Measurements from ENCODE around the gene ASB3. TPM values are rescaled to one million over a fixed set of nuclear protein-coding genes. Genes with fewer than 3 reads are reported as not detected.
A peak's percentile ranks its signal among the peaks of the same experiment; 100 is the strongest.

ASB3 gene
- polyA plus RNA-seq, 1 donor from 2014 or later = 14.7 TPM

DNA sequence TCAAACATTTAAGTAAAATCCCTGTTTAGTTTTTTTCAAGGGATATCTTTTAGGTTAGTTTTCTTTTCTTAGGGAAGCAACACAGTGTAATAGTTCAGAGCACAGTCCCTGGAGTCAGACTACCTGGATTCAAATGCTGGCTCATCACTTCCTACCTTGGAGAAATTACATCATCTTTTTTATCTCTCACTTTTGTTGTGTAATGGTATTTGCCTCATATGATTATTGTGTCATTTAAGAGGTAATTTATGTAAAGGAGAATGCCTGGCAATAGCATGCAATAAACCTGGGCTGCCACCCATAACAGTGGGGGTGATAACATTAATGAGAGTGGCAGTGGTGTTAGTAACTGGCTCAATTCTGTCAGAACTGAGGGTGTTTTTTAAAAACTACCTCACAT is 26.4 kb upstream of the ASB3 start:
- Mint-ChIP-seq H3K4me1 (peaks cover 0 to 2% (median 0%) of the 10 kb centered on the region in 3 donors), H3K9me3 (no peaks in the 10 kb centered on the region), H3K27me3 (no peaks in the 10 kb centered on the region), H3K27ac (no peak overlapping the region), H3K4me3 (no peak overlapping the region), H3K36me3 (peaks cover 15% of the 10 kb centered on the region)

- Mint-ChIP-seq H3K27ac (no peak overlapping the region), H3K4me3 (no peak overlapping the region)
These were observed 24.8 kb upstream of the ASB3 start for GRCh38 chr2:53811601-53812000.

DNA sequence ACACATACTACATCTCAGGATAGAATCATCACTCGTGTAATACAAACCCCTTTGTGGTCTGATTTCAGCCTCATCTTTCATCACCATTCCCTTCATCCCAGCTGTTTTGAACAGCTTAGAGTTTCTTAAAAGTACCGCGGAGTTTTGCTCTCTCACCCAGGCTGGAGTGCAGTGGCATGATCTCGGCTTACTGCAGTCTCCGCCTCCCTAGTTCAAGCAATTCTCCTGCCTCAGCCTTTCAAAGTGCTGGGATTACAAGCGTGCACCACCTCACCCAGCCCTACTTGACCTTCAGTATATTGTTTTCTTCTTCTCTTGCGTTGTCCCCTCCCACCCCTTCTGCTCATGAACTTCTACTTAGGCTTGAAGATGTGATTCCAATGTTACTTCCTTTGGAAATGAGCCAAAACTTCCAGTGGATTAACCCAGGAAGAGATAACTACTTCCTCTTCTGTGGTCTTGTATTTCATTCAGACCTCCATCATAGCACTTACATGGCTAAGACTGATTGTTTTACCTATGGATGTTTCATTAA is 15.9 kb upstream of the ASB3 start:
- Mint-ChIP-seq H3K36me3 (peaks cover 8% of the 10 kb centered on the region), H3K27ac (no peak overlapping the region), H3K9me3 (no peaks in the 10 kb centered on the region), H3K4me1 (no peaks in the 10 kb centered on the region), H3K4me3 (no peak overlapping the region), H3K27me3 (no peaks in the 10 kb centered on the region)

More at GRCh38 chr2:53811601-53812000, 24.8 kb upstream of the ASB3 start:
- Mint-ChIP-seq H3K9me3 (no peaks in the 10 kb centered on the region), H3K4me1 (no peaks in the 10 kb centered on the region), H3K36me3 (peaks cover 18% of the 10 kb centered on the region), H3K27me3 (no peaks in the 10 kb centered on the region)

DNA sequence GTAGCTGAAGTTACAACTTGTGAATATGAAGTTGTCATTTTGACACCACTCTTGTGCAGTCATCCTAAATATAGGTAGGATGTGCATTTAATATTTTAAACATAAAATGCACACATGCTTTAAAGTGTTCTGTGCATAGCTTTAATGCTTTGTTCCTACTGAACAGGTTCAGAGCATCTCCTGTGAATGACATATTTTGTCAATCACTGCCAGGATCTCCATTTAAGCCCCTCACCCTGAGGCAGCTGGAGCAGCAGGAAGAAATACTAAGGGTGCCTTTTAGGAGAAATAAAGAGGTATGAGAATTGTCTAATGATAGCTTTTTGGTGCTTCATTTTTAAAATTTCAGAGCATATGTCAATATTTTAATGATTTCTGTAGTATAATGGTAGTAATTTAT is 14.8 kb upstream of the ASB3 start:
- no peak overlapping the region for H3K27ac Mint-ChIP-seq
- peaks cover 8% of the 10 kb centered on the region for H3K36me3 Mint-ChIP-seq
- no peaks in the 10 kb centered on the region for H3K27me3 Mint-ChIP-seq
- H3K9me3 Mint-ChIP-seq = no peaks in the 10 kb centered on the region
- no peak overlapping the region for H3K4me3 Mint-ChIP-seq
- H3K4me1 Mint-ChIP-seq = no peaks in the 10 kb centered on the region

GRCh38 chr2:53793821-53794220 is 7.1 kb upstream of the ASB3 start:
- Mint-ChIP-seq H3K9me3 (no peaks in the 10 kb centered on the region), H3K36me3 (peaks cover 4% of the 10 kb centered on the region), H3K27ac (no peak overlapping the region), H3K4me3 (no peak overlapping the region), H3K4me1 (peaks cover 8 to 10% (median 10%) of the 10 kb centered on the region in 3 donors), H3K27me3 (no peaks in the 10 kb centered on the region)

DNA sequence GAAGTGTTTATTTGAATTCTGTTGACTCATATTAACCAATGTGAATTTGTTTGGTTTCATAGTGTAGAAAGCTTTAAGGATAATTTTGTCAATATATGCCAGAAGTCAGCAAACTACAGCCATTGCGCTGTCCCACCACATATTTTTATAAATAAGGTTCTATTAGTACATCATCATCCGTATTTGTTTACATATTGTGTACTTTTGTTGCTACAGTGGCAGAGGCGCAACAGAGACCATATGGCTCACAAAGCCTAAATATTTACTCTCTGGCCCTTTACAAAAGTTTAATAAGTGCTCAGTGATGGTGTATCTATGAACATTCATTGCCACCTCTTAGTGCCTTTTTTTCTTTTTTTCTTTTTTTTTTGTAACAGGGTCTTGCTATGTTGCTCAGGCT is 6.5 kb upstream of the ASB3 start:
- H3K36me3 Mint-ChIP-seq = peaks cover 4% of the 10 kb centered on the region
- H3K4me1 Mint-ChIP-seq = peaks cover 14 to 15% (median 14%) of the 10 kb centered on the region in 3 donors
- H3K27ac Mint-ChIP-seq = no peak overlapping the region
- no peaks in the 10 kb centered on the region for H3K27me3 Mint-ChIP-seq
- H3K9me3 Mint-ChIP-seq = no peaks in the 10 kb centered on the region
- H3K4me3 Mint-ChIP-seq = no peak overlapping the region

GRCh38 chr2:53787614-53788289 is 999 bp upstream of the ASB3 start:
- Mint-ChIP-seq H3K9me3 (no peaks in the 10 kb centered on the region), H3K27ac (peak overlapping the region; percentile 90 to 98 (median 96)), H3K4me3 (peak overlapping the region; percentile 96 to 98 (median 96)), H3K27me3 (no peaks in the 10 kb centered on the region), H3K36me3 (no peaks in the 10 kb centered on the region), H3K4me1 (peaks cover 39 to 46% (median 43%) of the 10 kb centered on the region in 3 donors)

DNA sequence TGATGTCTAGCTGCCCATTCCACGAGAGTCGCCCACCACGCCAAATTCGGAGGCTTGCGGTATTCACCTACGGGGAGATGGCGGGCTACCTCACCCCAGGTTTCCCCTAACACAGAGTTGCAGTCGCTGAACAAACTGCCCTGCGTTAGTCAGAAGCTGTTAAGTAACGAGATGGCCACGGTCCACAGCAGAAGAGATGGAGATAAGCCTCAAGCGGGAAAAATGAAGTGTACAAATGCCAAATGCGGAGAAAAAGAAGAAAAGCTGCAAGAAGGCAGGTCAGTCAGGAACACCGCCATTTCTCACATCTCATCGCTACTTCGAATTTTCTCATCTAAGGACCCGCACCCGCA is 425 bp downstream of the ASB3 start:
- H3K27ac Mint-ChIP-seq = peak overlapping the region; percentile 90 to 98 (median 96)
- peak overlapping the region; percentile 96 to 98 (median 96) for H3K4me3 Mint-ChIP-seq
- H3K9me3 Mint-ChIP-seq = no peaks in the 10 kb centered on the region
- H3K27me3 Mint-ChIP-seq = no peaks in the 10 kb centered on the region
- no peaks in the 10 kb centered on the region for H3K36me3 Mint-ChIP-seq
- peaks cover 39 to 46% (median 43%) of the 10 kb centered on the region in 3 donors for H3K4me1 Mint-ChIP-seq

- Mint-ChIP-seq H3K4me1 (peaks cover 32 to 44% (median 35%) of the 10 kb centered on the region in 3 donors), H3K27me3 (no peaks in the 10 kb centered on the region), H3K36me3 (no peaks in the 10 kb centered on the region), H3K9me3 (no peaks in the 10 kb centered on the region), H3K27ac (peak overlapping the region; percentile 21 to 90 (median 39)), H3K4me3 (peak overlapping the region; percentile 96 to 98 (median 96))
These were observed 1.4 kb downstream of the ASB3 start for GRCh38 chr2:53785366-53785765.

DNA sequence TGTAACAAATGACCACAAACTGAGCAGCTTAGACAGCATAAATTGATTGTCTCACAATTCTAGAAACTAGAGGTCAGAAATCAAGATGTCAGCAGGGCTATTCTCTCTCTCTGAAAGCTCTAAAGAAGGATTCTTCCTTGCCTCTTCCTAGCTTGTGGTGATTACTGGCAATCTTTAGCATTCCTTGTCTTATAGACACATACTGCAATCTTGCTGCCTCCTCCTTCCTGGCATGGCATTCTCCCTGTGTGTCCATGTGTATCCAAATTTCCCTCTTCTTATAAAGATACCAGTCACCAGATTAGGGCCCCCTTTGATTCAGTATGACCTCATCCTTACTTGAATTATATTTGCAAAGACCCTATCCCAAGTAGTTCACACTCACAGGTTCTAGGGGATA is 2.3 kb downstream of the ASB3 start:
- Mint-ChIP-seq H3K9me3 (no peaks in the 10 kb centered on the region), H3K4me1 (peaks cover 31 to 44% (median 40%) of the 10 kb centered on the region in 3 donors), H3K27ac (peak overlapping the region; percentile 21 to 90 (median 84)), H3K4me3 (peak overlapping the region; percentile 25 to 96 (median 40)), H3K36me3 (no peaks in the 10 kb centered on the region), H3K27me3 (no peaks in the 10 kb centered on the region)

DNA sequence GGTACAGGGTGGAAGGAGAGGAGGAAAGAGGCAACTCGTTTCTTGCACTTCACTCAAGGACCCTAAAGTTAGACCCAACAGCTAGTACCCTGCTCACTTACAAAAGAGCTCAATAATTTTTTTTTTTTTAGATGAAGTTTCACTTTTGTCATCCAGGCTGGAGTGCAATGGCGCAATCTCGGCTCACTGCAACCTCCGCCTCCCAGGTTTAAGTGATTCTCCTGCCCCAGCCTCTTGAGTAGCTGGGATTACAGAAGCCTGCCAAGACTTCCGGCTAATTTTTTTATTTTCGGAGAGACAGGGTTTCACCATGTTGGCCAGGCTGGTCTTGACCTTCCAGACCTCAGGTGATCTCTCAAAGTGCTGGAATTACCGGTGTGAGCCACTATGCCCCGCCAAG is 4.1 kb downstream of the ASB3 start:
- Mint-ChIP-seq H3K9me3 (no peaks in the 10 kb centered on the region), H3K4me1 (peaks cover 24 to 39% (median 36%) of the 10 kb centered on the region in 3 donors), H3K27ac (peak overlapping the region in 1 of 3 donors; percentile 80), H3K36me3 (no peaks in the 10 kb centered on the region), H3K4me3 (peak overlapping the region in 1 of 4 donors; percentile 52), H3K27me3 (no peaks in the 10 kb centered on the region)

- H3K4me3 Mint-ChIP-seq = peak overlapping the region in 1 of 4 donors; percentile 75
- no peak overlapping the region for H3K27ac Mint-ChIP-seq
- no peaks in the 10 kb centered on the region for H3K9me3 Mint-ChIP-seq
- H3K27me3 Mint-ChIP-seq = no peaks in the 10 kb centered on the region
- H3K36me3 Mint-ChIP-seq = no peaks in the 10 kb centered on the region
- peaks cover 22 to 34% (median 33%) of the 10 kb centered on the region in 3 donors for H3K4me1 Mint-ChIP-seq
These were observed 6.7 kb downstream of the ASB3 start for GRCh38 chr2:53780056-53780455.

DNA sequence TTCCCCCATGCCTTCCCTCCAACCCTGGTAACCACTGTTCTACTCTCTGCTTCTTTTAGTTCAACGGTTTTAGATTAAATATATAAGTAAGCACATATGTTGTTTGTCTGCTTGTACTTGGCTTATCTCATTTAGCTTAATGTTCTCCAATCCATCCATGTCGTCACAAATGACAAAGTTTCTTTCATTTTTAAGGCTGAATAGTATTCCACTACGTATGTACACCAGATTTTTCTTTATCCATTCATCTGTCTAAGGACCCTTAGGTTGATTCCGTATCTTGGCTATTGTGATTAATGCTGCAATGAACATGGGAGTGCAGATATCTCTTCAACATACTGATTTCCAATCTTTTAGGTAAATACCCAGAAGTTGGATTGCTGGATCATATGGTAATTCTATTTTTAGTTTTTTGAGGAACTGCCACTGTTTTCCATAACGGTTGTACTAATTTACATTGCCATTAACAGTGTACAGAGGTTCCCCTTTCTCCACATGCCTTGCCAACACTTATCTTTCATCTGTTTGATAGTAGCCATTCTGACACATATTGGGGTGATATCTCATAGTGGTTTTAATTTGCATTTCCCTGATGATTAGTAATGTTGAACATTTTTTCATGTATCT is 8.1 kb downstream of the ASB3 start:
- Mint-ChIP-seq H3K36me3 (no peaks in the 10 kb centered on the region), H3K27me3 (no peaks in the 10 kb centered on the region), H3K4me1 (peaks cover 14 to 26% (median 25%) of the 10 kb centered on the region in 3 donors), H3K9me3 (no peaks in the 10 kb centered on the region), H3K27ac (no peak overlapping the region), H3K4me3 (no peak overlapping the region)

DNA sequence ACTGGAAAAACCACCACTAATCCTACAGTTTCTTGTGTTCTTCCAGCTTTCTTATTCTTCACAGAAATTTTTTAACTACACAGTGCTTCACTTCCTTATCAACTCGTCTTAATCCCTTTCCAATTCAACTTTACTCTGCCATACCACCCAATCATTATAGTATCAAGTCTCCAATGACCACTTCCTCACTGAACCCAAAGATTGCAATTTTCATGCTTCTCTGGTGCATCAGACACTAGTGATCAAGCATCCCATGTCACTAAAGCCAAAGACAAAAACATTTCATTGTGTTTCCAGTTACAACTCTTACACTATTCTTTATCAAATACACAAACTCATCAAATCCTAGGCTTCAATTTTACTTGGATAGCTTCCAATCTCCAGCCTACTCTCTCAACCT is 9.6 kb downstream of the ASB3 start:
- Mint-ChIP-seq H3K36me3 (peaks cover 3% of the 10 kb centered on the region), H3K27ac (peak overlapping the region in 2 of 3 donors; percentile 4 to 33), H3K4me1 (peaks cover 9 to 22% (median 19%) of the 10 kb centered on the region in 3 donors)

GRCh38 chr2:53770264-53770663 is 16.5 kb downstream of the ASB3 start:
- no peaks in the 10 kb centered on the region for H3K27me3 Mint-ChIP-seq
- H3K27ac Mint-ChIP-seq = peak overlapping the region in 2 of 3 donors; percentile 48 to 50
- peak overlapping the region in 2 of 4 donors; percentile 28 to 51 for H3K4me3 Mint-ChIP-seq
- peaks cover 6% of the 10 kb centered on the region for H3K36me3 Mint-ChIP-seq
- no peaks in the 10 kb centered on the region for H3K9me3 Mint-ChIP-seq
- peaks cover 14 to 32% (median 28%) of the 10 kb centered on the region in 3 donors for H3K4me1 Mint-ChIP-seq

More for the DNA sequence above, 9.6 kb downstream of the ASB3 start:
- H3K9me3 Mint-ChIP-seq = no peaks in the 10 kb centered on the region
- H3K4me3 Mint-ChIP-seq = no peak overlapping the region
- no peaks in the 10 kb centered on the region for H3K27me3 Mint-ChIP-seq
